WTC11 (cell line): ENCODE measurements around the gene PI4KA. TPM values are rescaled to one million over a fixed set of nuclear protein-coding genes. Genes with fewer than 3 reads are reported as not detected.

Experiments used
- ATAC-seq: fragments of 200-7000 bp; cut with Tn5 transposase; 2 replicates; pipeline ENCODE4 v1.10.0; 2021; ENCODE audit warnings: mild to moderate bottlenecking, moderate library complexity
- CTCF ChIA-PET: fragments of 300-600 bp; sonication (Branson Sonifier 250); formaldehyde crosslinking; loops from one replicate; lab custom pipeline; 2021; ENCODE audit warnings: antibody characterized with exemption; lab: Charles Lee
- POLR2A ChIA-PET: fragments of 350-600 bp; sonication (Branson Sonifier 250); formaldehyde crosslinking; loops from one replicate; lab custom pipeline; 2021; ENCODE audit warnings: antibody characterized with exemption; lab: Charles Lee
- DNase-seq: peaks from one replicate; pipeline ENCODE4 v3.0.0; 2021; ENCODE audit warnings: low spot score
- H3K27ac Mint-ChIP-seq: 2 replicates; pipeline ENCODE4 v1.8.0; 2021; ENCODE audit warnings: mixed read lengths
- H3K27me3 Mint-ChIP-seq: 2 replicates; pipeline ENCODE4 v1.8.0; 2021; ENCODE audit warnings: low read depth, mild to moderate bottlenecking, moderate library complexity, mixed read lengths
- H3K36me3 Mint-ChIP-seq: 2 replicates; pipeline ENCODE4 v1.8.0; 2021; ENCODE audit warnings: mixed read lengths
- H3K4me1 Mint-ChIP-seq: 2 replicates; pipeline ENCODE4 v1.8.0; 2022; ENCODE audit warnings: mixed read lengths
- H3K4me3 Mint-ChIP-seq: 2 replicates; pipeline ENCODE4 v1.8.0; 2021; ENCODE audit warnings: mild to moderate bottlenecking, moderate library complexity, mixed read lengths
- H3K9me3 Mint-ChIP-seq: 2 replicates; pipeline ENCODE4 v1.8.0; 2021; ENCODE audit warnings: mixed read lengths
- ATF1 ChIP-seq: sonication (generic); formaldehyde crosslinking; IDR thresholded peaks from 2 replicates; pipeline ENCODE4 v1.8.1; 2023; ENCODE audit warnings: mild to moderate bottlenecking, moderate library complexity, missing genetic modification reagents
- ATF2 ChIP-seq: sonication (generic); formaldehyde crosslinking; IDR thresholded peaks from 2 replicates; pipeline ENCODE4 v1.8.1; 2022; ENCODE audit warnings: low read depth, missing genetic modification reagents, borderline replicate concordance
- CREB1 ChIP-seq: sonication (generic); formaldehyde crosslinking; IDR thresholded peaks from 2 replicates; pipeline ENCODE4 v1.8.0; 2023; ENCODE audit warnings: mild to moderate bottlenecking, missing genetic modification reagents
- CREM ChIP-seq: sonication (generic); formaldehyde crosslinking; IDR thresholded peaks from 2 replicates; pipeline ENCODE4 v1.8.1; 2022; ENCODE audit warnings: mild to moderate bottlenecking, missing genetic modification reagents, moderate library complexity
- E2F1 ChIP-seq: sonication (generic); formaldehyde crosslinking; IDR thresholded peaks from 2 replicates; pipeline ENCODE4 v1.8.0; 2022; ENCODE audit warnings: mild to moderate bottlenecking, missing genetic modification reagents
- ELF4 ChIP-seq: sonication (generic); formaldehyde crosslinking; IDR thresholded peaks from 2 replicates; pipeline ENCODE4 v1.8.1; 2022; ENCODE audit warnings: low read depth, mild to moderate bottlenecking, moderate library complexity, missing genetic modification reagents
- EMX1 ChIP-seq: fragments of 250-450 bp; sonication (Bioruptor Pico); IDR thresholded peaks from 2 replicates; pipeline ENCODE4 v1.8.0; 2021; ENCODE audit warnings: mild to moderate bottlenecking
- ESRRA ChIP-seq: sonication (generic); formaldehyde crosslinking; IDR thresholded peaks from 2 replicates; pipeline ENCODE4 v1.8.1; 2022; ENCODE audit warnings: mild to moderate bottlenecking, missing genetic modification reagents, borderline replicate concordance
- HMGA2 ChIP-seq: fragments of 250-450 bp; sonication (Bioruptor Pico); IDR thresholded peaks from 2 replicates; pipeline ENCODE4 v1.4.0; 2021; ENCODE audit warnings: mild to moderate bottlenecking, moderate library complexity
- KAT7 ChIP-seq: sonication (generic); formaldehyde crosslinking; IDR thresholded peaks from 2 replicates; pipeline ENCODE4 v1.8.1; 2023; ENCODE audit warnings: missing genetic modification reagents, mild to moderate bottlenecking, borderline replicate concordance
- MXD4 ChIP-seq: fragments of 250-450 bp; sonication (Bioruptor Pico); IDR thresholded peaks from 2 replicates; pipeline ENCODE4 v1.8.0; 2021; ENCODE audit warnings: mild to moderate bottlenecking, moderate library complexity, borderline replicate concordance
- MYBL2 ChIP-seq: sonication (generic); formaldehyde crosslinking; IDR thresholded peaks from 2 replicates; pipeline ENCODE4 v1.8.1; 2023; ENCODE audit warnings: mild to moderate bottlenecking, moderate library complexity, missing genetic modification reagents
- NR2C2 ChIP-seq: sonication (generic); formaldehyde crosslinking; IDR thresholded peaks from 2 replicates; pipeline ENCODE4 v1.8.0; 2022; ENCODE audit warnings: mild to moderate bottlenecking, missing genetic modification reagents
- OVOL2 ChIP-seq: fragments of 250-450 bp; sonication (Bioruptor Pico); IDR thresholded peaks from 2 replicates; pipeline ENCODE4 v1.9.0; 2021; ENCODE audit warnings: mild to moderate bottlenecking, borderline replicate concordance
- SMAD3 ChIP-seq: sonication (generic); formaldehyde crosslinking; IDR thresholded peaks from 2 replicates; pipeline ENCODE4 v1.8.0; 2022; ENCODE audit warnings: missing genetic modification reagents, mild to moderate bottlenecking, borderline replicate concordance
- SMAD4 ChIP-seq: sonication (generic); formaldehyde crosslinking; IDR thresholded peaks from 2 replicates; pipeline ENCODE4 v1.8.0; 2022; ENCODE audit warnings: mild to moderate bottlenecking, missing genetic modification reagents
- TEAD1 ChIP-seq: sonication (generic); formaldehyde crosslinking; IDR thresholded peaks from 2 replicates; pipeline ENCODE4 v1.8.0; 2022; ENCODE audit warnings: mild to moderate bottlenecking, missing genetic modification reagents
- TP53 ChIP-seq: sonication (generic); formaldehyde crosslinking; IDR thresholded peaks from 2 replicates; pipeline ENCODE4 v1.8.1; 2023; ENCODE audit warnings: mild to moderate bottlenecking, missing genetic modification reagents
- USF2 ChIP-seq: sonication (generic); formaldehyde crosslinking; IDR thresholded peaks from 2 replicates; pipeline ENCODE4 v1.8.1; 2023; ENCODE audit warnings: mild to moderate bottlenecking, missing genetic modification reagents, moderate library complexity
- ZBTB21 ChIP-seq: sonication (generic); formaldehyde crosslinking; IDR thresholded peaks from 2 replicates; pipeline ENCODE4 v1.8.1; 2023; ENCODE audit warnings: mild to moderate bottlenecking, missing genetic modification reagents, borderline replicate concordance
- ZBTB43 ChIP-seq: sonication (generic); formaldehyde crosslinking; IDR thresholded peaks from 2 replicates; pipeline ENCODE4 v1.8.1; 2023; ENCODE audit warnings: mild to moderate bottlenecking, missing genetic modification reagents
- ZNF263 ChIP-seq: sonication (generic); formaldehyde crosslinking; IDR thresholded peaks from 2 replicates; pipeline ENCODE4 v1.8.1; 2022; ENCODE audit warnings: low read depth, mild to moderate bottlenecking, moderate library complexity, missing genetic modification reagents
- ZNF423 ChIP-seq: fragments of 250-450 bp; sonication (Bioruptor Pico); IDR thresholded peaks from 2 replicates; pipeline ENCODE4 v2.1.2; 2022; ENCODE audit warnings: mild to moderate bottlenecking, moderate library complexity
- total RNA-seq: library from RNA; stranded (reverse); gene quantifications from 3 replicates; pipeline ENCODE4 v1.2.3, GENCODE V29; 2021
- TF ChIP-seq, protein P1 (sequence below): fragments of 250-450 bp; sonication (Bioruptor Pico); IDR thresholded peaks from 2 replicates; pipeline ENCODE4 v1.8.0; 2021; ENCODE audit warnings: mild to moderate bottlenecking
- TF ChIP-seq, protein P2 (sequence below): sonication (generic); formaldehyde crosslinking; IDR thresholded peaks from 2 replicates; pipeline ENCODE4 v1.8.0; 2022; ENCODE audit warnings: mild to moderate bottlenecking, missing genetic modification reagents
- TF ChIP-seq, protein P3 (sequence below): sonication (generic); formaldehyde crosslinking; IDR thresholded peaks from 2 replicates; pipeline ENCODE4 v1.8.0; 2022; ENCODE audit warnings: mild to moderate bottlenecking, missing genetic modification reagents

Gene PI4KA
- total RNA-seq, 1 experiment from 2014 or later = 45.5 TPM

DNA sequence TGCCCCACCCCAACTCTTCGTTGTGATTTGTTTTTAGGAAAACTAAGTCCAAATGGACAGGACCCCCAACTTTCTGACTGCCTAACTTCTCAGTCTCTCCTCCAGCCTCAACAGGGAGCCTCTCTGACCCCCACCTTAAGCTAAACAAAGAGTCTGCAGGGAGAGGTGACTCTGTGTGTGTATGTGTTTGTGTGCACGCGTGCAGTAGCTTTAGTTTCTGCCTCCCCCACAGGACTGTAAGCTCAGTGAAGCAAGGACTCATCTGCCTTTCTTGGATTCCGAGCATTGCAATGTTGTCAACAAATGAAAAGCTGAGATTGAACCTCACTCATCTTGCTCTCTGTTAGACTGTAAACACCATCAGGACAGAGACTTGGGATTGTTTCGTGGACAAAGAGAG, 8.1 kb upstream of the PI4KA start:
- H3K27me3 Mint-ChIP-seq = no peaks in the 10 kb centered on the region; the same call in 1 of the 2 replicates
- H3K4me1 Mint-ChIP-seq = no peaks in the 10 kb centered on the region
- no peak overlapping the region for H3K4me3 Mint-ChIP-seq
- TF ChIP-seq USF2 (CRISPR knock-in tag) (no peak), OVOL2 (no peak), TP53 (CRISPR knock-in tag) (no peak), ZBTB43 (no peak), CREB1 (CRISPR knock-in tag) (no peak), ATF2 (CRISPR knock-in tag) (no peak), TEAD1 (no peak), ZBTB21 (CRISPR knock-in tag) (no peak), KAT7 (no peak), NR2C2 (no peak), ZNF263 (CRISPR knock-in tag) (no peak), CREM (CRISPR knock-in tag) (no peak), HMGA2 (no peak), SMAD4 (CRISPR knock-in tag) (no peak)
- TF ChIP-seq, protein P1, sequence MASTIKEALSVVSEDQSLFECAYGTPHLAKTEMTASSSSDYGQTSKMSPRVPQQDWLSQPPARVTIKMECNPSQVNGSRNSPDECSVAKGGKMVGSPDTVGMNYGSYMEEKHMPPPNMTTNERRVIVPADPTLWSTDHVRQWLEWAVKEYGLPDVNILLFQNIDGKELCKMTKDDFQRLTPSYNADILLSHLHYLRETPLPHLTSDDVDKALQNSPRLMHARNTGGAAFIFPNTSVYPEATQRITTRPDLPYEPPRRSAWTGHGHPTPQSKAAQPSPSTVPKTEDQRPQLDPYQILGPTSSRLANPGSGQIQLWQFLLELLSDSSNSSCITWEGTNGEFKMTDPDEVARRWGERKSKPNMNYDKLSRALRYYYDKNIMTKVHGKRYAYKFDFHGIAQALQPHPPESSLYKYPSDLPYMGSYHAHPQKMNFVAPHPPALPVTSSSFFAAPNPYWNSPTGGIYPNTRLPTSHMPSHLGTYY (CRISPR knock-in tag) = no peak
- TF ChIP-seq, protein P2, sequence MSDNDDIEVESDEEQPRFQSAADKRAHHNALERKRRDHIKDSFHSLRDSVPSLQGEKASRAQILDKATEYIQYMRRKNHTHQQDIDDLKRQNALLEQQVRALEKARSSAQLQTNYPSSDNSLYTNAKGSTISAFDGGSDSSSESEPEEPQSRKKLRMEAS (CRISPR knock-in tag) = no peak
- TF ChIP-seq, protein P3, sequence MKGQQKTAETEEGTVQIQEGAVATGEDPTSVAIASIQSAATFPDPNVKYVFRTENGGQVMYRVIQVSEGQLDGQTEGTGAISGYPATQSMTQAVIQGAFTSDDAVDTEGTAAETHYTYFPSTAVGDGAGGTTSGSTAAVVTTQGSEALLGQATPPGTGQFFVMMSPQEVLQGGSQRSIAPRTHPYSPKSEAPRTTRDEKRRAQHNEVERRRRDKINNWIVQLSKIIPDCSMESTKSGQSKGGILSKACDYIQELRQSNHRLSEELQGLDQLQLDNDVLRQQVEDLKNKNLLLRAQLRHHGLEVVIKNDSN = no peak
- no peaks in the 10 kb centered on the region for H3K9me3 Mint-ChIP-seq
- DNase-seq (no peak), ATAC-seq (no peak)
- ChIA-PET POLR2A (no interaction called here), CTCF (interaction anchor here (1.2 to 4.2 kb wide), 3 partner anchors 19 to 82 kb away, joined by 3 to 19 read pairs (median 9); no protein-coding TSS in a partner anchor)
- H3K36me3 Mint-ChIP-seq = no peaks in the 10 kb centered on the region
- peak overlapping the region; percentile 41; the same call in 1 of the 2 replicates for H3K27ac Mint-ChIP-seq

GRCh38 chr22:20865875-20866445, 7.3 kb upstream of the PI4KA start:
- Mint-ChIP-seq H3K4me3 (no peak overlapping the region), H3K9me3 (no peaks in the 10 kb centered on the region), H3K36me3 (no peaks in the 10 kb centered on the region), H3K4me1 (no peaks in the 10 kb centered on the region), H3K27me3 (no peaks in the 10 kb centered on the region; the same call in 1 of the 2 replicates), H3K27ac (0 out of 2 replicates have a peak overlapping the region, but pooled peaks have one; percentile 41)
- no peak for DNase-seq
- CTCF ChIA-PET = interaction anchor here (0.5 to 4.2 kb wide), 4 partner anchors 20 to 448 kb away, joined by 3 to 19 read pairs (median 7); no protein-coding TSS in a partner anchor
- no peak for ATAC-seq
- POLR2A ChIA-PET = no interaction called here
- TF ChIP-seq ELF4 (CRISPR knock-in tag) (no peak), ESRRA (CRISPR knock-in tag) (no peak), MYBL2 (CRISPR knock-in tag) (no peak), MXD4 (no peak), ATF2 (CRISPR knock-in tag) (no peak), EMX1 (CRISPR knock-in tag) (no peak), ATF1 (CRISPR knock-in tag) (no peak), SMAD3 (CRISPR knock-in tag) (no peak), ZNF423 (CRISPR knock-in tag) (no peak), E2F1 (no peak)
